ENCODE results near the gene ADAM33.

Gene ADAM33

DNA sequence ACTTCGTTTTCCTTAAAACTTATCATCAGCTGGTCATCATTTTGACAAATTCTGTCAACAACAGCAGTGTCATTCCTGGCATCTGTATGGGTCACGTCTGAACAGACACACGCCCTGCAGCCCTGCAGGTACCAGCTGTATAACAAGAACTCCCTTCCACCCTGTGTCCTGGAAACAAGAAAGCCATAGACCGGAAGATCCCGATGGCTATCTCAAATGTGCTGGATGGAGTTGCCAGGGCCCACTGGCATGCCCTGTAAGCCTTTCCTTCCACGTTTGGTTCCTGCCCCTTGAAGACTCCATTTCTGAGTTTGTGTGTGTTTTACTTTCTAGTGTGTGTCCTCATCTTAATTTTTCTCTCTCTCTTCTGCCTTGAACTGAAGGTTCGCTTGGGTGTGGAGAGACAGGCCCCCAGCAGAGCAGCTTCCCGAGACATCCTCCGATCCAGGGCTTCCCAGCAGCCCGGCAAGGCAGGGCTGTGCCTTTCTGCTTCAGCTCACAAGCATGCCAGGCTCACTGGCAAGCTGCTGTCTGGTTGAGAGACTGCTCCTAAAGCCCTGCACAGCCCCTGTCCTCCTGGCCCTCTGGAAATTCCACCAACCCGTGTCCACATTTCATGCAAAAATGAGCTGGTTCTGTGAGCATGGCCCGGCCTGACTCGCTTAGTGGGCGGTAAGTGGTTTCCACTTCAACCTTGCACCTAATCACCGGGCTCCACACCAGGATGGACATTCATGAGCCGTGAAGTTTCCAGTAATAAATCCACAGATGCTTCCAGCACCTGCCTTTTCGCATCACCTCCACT is 27.3 kb downstream of the ADAM33 start:
- no peak overlapping the region; a peak in 1 of 22 replicates for H3K9ac ChIP-seq
- peaks cover 0 to 5% (median 0%) of the 10 kb centered on the region in 11 experiments; a peak in 1 of 22 replicates for H4K20me1 ChIP-seq
- peak overlapping the region in 1 of 11 experiments; percentile 76; a peak in 1 of 22 replicates for H3K27ac ChIP-seq
- peaks cover under 1 to 7% (median 4%) of the 10 kb centered on the region in 11 experiments; a peak in 20 of 22 replicates for H3K27me3 ChIP-seq
- peaks cover 39 to 57% (median 49%) of the 10 kb centered on the region in 10 experiments for H3K4me1 ChIP-seq
- no peak for TF ChIP-seq Cebpa-rat (IDR thresholded peaks at IDR 0.05)
- H3K4me3 ChIP-seq, result no peak overlapping the region
- 0 out of 22 replicates have a peak, but pooled peaks cover 0 to 4% (median 0%) of the 10 kb centered on the region in 11 experiments for H3K9me3 ChIP-seq (replicated peaks in 1 of 11)
- H3K36me3 ChIP-seq, result peaks cover 0 to 12% (median 8%) of the 10 kb centered on the region in 11 experiments; a peak in 11 of 22 replicates
- H3K4me2 ChIP-seq, result peak overlapping the region in 7 of 11 experiments; percentile 70 to 92 (median 82); a peak in 10 of 22 replicates

DNA sequence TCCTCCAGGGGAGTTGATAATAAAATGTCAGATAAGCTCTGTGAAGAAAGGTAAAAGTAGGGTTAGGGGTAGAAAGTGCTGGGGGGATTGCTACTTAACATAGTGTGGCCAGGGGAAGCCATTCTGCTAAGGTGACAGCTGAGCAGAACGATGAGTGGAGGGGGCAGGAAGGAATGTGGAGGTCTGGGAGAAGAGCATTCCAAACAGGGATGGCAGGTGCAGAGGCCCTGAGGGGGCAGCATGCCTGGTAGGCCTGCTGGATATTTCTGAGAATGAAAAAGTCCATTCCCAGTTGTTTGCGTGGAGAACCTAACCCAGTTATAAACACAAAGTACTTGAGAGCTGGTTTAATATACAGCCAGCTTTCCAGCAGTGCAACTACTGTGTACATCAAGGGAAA is 27.9 kb downstream of the ADAM33 start:
- Histone ChIP-seq H3K4me1 (peaks cover 39 to 51% (median 46%) of the 10 kb centered on the region in 10 experiments), H3K36me3 (peaks cover 0 to 16% (median 11%) of the 10 kb centered on the region in 11 experiments; a peak in 11 of 22 replicates), H4K20me1 (no peaks in the 10 kb centered on the region), H3K4me2 (peak overlapping the region; percentile 70 to 92 (median 82)), H3K4me3 (no peak overlapping the region), H3K27me3 (peaks cover 0 to under 1% (median 0%) of the 10 kb centered on the region in 11 experiments; a peak in 1 of 22 replicates), H3K9me3 (replicated peaks in 1 of 11) (0 out of 22 replicates have a peak, but pooled peaks cover 0 to 4% (median 0%) of the 10 kb centered on the region in 11 experiments), H3K9ac (no peak overlapping the region), H3K27ac (peak overlapping the region in 3 of 11 experiments; percentile 63 to 76 (median 74); a peak in 2 of 22 replicates)
- no peak for TF ChIP-seq Cebpa-rat (IDR thresholded peaks at IDR 0.05)

DNA sequence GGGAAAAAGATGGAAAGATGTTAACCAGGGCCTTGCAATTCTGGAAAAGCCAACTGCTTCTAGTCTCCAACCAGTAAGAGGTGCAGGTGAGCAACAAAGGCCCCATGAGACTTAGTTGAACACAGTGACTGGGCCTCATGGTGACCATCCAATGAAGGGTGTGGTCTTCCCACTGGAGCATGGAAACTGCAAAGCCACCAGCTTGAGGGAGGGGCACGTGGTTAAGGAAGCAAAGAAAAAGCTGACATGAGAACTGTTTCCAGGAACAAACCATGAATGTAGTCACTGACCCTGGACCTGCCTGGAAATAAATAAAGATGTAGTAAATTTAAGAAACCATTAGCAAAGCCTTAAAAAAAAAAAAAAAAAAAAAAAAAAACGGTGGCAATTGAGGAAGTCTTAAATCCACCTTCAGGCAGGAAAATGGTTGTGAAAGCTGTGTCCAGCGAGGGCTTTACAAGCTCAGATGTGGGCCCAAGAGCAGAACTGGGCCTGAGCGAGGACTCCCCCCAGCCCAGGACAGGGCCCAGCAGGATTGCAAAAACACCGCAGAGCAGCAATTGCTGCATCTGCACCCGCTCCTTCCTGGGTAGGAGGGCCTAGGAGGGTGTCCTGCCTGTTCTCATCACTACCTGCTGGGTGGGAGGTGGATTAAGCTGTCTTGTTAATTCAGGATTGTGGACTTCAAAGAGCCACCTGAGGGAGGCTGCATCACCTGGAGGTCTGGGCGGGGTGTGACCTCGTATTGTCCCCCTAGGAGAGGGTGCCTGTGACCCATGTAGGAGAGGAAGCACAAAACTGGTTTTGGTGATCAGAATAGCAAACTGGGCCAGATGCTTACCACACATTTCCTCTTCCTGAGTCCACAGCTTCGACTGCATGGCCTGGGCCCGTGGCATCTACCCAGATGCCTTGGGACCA is 28.9 kb downstream of the ADAM33 start:
- no peak for TF ChIP-seq Cebpa-rat (IDR thresholded peaks at IDR 0.05)
- Histone ChIP-seq H3K4me2 (peak overlapping the region; percentile 70 to 92 (median 82)), H4K20me1 (no peaks in the 10 kb centered on the region), H3K27ac (peak overlapping the region in 10 of 11 experiments; percentile 23 to 76 (median 60); a peak in 17 of 22 replicates), H3K9ac (peak overlapping the region in 4 of 11 experiments; percentile 32 to 64 (median 48); a peak in 5 of 22 replicates), H3K27me3 (no peaks in the 10 kb centered on the region), H3K9me3 (replicated peaks in 1 of 11) (0 out of 22 replicates have a peak, but pooled peaks cover 0 to 4% (median 0%) of the 10 kb centered on the region in 11 experiments), H3K4me1 (peaks cover 41 to 53% (median 45%) of the 10 kb centered on the region in 10 experiments), H3K36me3 (peaks cover 0 to 24% (median 11%) of the 10 kb centered on the region in 11 experiments; a peak in 12 of 22 replicates), H3K4me3 (peak overlapping the region in 1 of 10 experiments; percentile 8; a peak in 1 of 20 replicates)

DNA sequence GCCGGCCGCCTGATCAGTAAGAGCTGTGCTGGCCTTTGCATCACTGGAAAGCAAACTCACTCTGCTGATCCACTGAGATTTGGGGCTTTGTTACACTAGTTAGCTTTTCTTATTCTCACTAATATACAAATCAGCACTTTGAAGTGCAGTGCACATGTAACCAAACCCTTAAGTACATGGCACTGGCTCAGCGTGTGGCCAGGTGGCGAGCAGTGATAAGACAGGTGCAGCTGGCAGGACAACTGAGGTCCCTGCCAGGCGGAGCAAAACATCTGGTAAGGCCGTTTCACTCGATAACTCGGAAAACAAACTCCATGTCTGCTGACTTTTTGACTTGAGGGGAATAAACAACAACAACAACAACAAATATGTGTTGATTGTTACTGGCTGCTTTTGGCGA is 29.6 kb downstream of the ADAM33 start:
- no peak overlapping the region for H3K9ac ChIP-seq
- H3K4me1 ChIP-seq, result peaks cover 42 to 60% (median 52%) of the 10 kb centered on the region in 10 experiments
- H3K4me3 ChIP-seq, result no peak overlapping the region
- peak overlapping the region; percentile 70 to 92 (median 82); a peak in 21 of 22 replicates for H3K4me2 ChIP-seq
- peaks cover 0 to 30% (median 11%) of the 10 kb centered on the region in 11 experiments; a peak in 13 of 22 replicates for H3K36me3 ChIP-seq
- TF ChIP-seq Cebpa-rat (IDR thresholded peaks at IDR 0.05), result no peak
- H4K20me1 ChIP-seq, result no peaks in the 10 kb centered on the region
- H3K27me3 ChIP-seq, result no peaks in the 10 kb centered on the region
- 0 out of 22 replicates have a peak, but pooled peaks cover 0 to 4% (median 0%) of the 10 kb centered on the region in 11 experiments for H3K9me3 ChIP-seq (replicated peaks in 1 of 11)
- peak overlapping the region in 4 of 11 experiments; percentile 15 to 76 (median 60); a peak in 7 of 22 replicates for H3K27ac ChIP-seq

DNA sequence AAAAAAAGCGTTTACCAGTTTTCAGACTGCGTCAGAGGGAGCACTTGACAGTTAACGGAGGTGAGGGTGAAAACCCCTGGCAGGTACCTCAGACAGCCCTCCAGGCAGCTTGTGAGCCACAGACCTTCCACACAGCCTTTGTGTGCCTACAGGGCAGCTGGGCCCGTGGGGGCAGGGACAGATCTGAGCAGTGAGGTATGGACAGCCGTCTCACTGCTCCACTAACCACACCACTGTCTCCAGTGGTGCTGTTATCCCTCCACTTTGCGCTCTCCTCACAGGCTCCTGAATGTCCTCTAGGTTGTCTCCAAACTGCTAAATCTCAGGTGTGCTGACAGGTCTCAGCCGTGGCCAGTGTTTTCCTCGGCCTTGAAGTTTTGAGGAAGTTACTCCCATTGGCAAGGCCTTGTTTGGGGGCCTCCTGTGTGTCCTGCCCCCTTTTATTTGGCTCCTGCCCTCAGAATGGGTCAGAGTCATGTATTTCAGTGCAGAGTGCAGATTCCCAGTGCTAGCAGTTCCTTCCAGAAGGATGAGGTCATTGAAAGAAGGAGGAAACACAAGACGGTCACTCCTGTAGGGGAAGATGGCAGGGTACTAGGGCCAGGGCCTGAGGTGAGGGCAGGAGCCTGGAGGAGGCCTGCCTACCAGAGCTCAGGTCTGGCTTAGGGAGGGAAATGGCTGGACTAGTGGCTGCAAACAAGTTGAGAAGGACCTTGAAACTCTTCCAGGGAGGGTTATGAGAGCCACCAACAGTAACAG is 30.4 kb downstream of the ADAM33 start:
- peak overlapping the region in 10 of 11 experiments; percentile 8 to 92 (median 81); a peak in 14 of 22 replicates for H3K4me2 ChIP-seq
- H3K4me1 ChIP-seq, result peaks cover 42 to 69% (median 55%) of the 10 kb centered on the region in 10 experiments
- TF ChIP-seq Cebpa-rat (IDR thresholded peaks at IDR 0.05), result no peak

DNA sequence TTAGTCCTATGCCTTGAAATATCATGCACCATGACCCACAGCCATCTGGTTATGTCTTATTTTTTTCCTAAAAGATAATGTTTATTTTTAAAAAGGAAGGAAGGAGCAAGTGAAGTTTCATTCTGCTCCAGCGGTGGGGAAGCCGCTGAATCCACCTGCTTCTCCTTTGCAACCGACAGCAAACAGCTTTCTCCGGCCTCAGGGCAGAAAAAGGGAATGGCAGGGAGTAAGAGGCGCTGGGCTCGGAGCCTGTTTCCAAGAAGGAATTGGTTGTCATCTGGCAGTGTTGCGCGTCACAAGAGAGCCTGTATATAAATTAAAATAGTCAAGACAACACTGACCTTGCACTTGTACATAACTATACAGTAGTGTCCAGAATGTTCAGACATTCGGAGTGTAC is 32.9 kb downstream of the ADAM33 start:
- peaks cover 32 to 62% (median 57%) of the 10 kb centered on the region in 10 experiments for H3K4me1 ChIP-seq
- no peak overlapping the region for H3K4me3 ChIP-seq
- TF ChIP-seq Cebpa-rat (IDR thresholded peaks at IDR 0.05), result no peak
- H3K27me3 ChIP-seq, result no peaks in the 10 kb centered on the region
- H3K9ac ChIP-seq, result no peak overlapping the region
- H3K4me2 ChIP-seq, result peak overlapping the region in 8 of 11 experiments; percentile 13 to 52 (median 26); a peak in 11 of 22 replicates
- 0 out of 22 replicates have a peak, but pooled peaks cover 0 to 3% (median 0%) of the 10 kb centered on the region in 11 experiments for H3K9me3 ChIP-seq (replicated peaks in 1 of 11)
- H3K27ac ChIP-seq, result no peak overlapping the region
- H4K20me1 ChIP-seq, result no peaks in the 10 kb centered on the region; a peak in 1 of 22 replicates
- peaks cover 3 to 63% (median 38%) of the 10 kb centered on the region in 11 experiments; a peak in 17 of 22 replicates for H3K36me3 ChIP-seq

More for the DNA sequence above, 30.4 kb downstream of the ADAM33 start:
- H4K20me1 ChIP-seq, result no peaks in the 10 kb centered on the region; a peak in 1 of 22 replicates
- peak overlapping the region in 3 of 11 experiments; percentile 17 to 76 (median 47); a peak in 6 of 22 replicates for H3K27ac ChIP-seq
- H3K9ac ChIP-seq, result no peak overlapping the region
- H3K36me3 ChIP-seq, result peaks cover 3 to 39% (median 16%) of the 10 kb centered on the region in 11 experiments; a peak in 16 of 22 replicates
- no peaks in the 10 kb centered on the region for H3K27me3 ChIP-seq
- 0 out of 22 replicates have a peak, but pooled peaks cover 0 to 4% (median 0%) of the 10 kb centered on the region in 11 experiments for H3K9me3 ChIP-seq (replicated peaks in 1 of 11)
- H3K4me3 ChIP-seq, result no peak overlapping the region

DNA sequence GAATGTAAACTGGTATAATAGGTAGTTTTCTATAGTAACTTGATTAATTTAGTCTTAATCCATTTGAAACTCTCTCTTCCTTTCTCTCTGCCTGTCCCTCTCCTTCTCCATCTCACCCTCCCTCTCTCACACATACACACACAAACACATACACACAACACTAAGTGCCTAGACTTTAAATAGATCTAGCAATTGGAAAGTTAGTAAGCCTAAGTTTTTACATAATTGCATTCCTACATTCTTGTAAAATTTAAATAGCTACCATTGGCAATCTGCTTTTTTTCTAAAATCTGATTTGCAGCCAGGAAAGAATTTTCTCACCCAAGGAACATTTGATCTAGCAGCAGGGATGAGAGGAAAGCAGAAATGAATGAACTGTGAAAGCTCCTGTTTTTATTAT is 34.3 kb downstream of the ADAM33 start:
- Histone ChIP-seq H3K4me3 (no peak overlapping the region), H3K4me1 (peaks cover 17 to 47% (median 42%) of the 10 kb centered on the region in 10 experiments), H4K20me1 (no peaks in the 10 kb centered on the region; a peak in 1 of 22 replicates), H3K4me2 (peak overlapping the region in 7 of 11 experiments; percentile 2 to 62 (median 47); a peak in 11 of 22 replicates), H3K27ac (no peak overlapping the region), H3K36me3 (peaks cover 3 to 77% (median 50%) of the 10 kb centered on the region in 11 experiments; a peak in 17 of 22 replicates), H3K9ac (no peak overlapping the region), H3K9me3 (replicated peaks in 1 of 11) (no peaks in the 10 kb centered on the region), H3K27me3 (no peaks in the 10 kb centered on the region)
- TF ChIP-seq Cebpa-rat (IDR thresholded peaks at IDR 0.05), result no peak
